Amniotic epithelial cell (primary cell): Measurements from ENCODE around the gene SLC25A3.
"Not testable (repeated sequence)": the region's sequence is repeated elsewhere in the genome, so short reads cannot be mapped to it uniquely, and the experiment has no call there.

Source experiments
- DNase-seq: peaks from one replicate; pipeline ENCODE4 v3.0.0-alpha.2; 2010; ENCODE audit warnings: low read depth

Gene SLC25A3

GRCh38 chr12:98595243-98595988 lies 1.9 kb downstream of the SLC25A3 start:
- peak; percentile 62 for DNase-seq

GRCh38 chr12:98597313-98597712 lies 3.8 kb downstream of the SLC25A3 start:
- not testable (repeated sequence) for DNase-seq

DNA sequence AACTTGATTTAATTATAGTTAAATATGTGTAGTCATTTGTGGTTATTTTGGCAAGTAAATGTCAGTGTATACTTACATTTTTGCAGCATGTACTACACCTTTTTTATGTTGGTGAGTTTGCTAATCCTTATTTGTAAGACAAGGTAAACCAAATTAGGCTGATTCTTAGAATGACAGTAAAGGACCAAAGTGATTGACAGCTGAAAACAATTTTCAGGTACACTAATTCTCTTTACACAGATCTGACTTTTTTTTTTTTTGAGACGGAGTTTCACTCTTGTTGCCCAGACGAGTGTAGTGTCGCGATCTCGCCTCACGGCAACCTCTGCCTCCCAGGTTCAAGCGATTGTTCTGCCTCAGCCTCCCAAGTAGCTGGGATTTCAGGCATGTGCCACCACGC lies 8.4 kb downstream of the SLC25A3 start:
- DNase-seq = no peak

GRCh38 chr12:98606359-98606988 lies 13.0 kb downstream of the SLC25A3 start:
- peak; percentile 10 for DNase-seq

DNA sequence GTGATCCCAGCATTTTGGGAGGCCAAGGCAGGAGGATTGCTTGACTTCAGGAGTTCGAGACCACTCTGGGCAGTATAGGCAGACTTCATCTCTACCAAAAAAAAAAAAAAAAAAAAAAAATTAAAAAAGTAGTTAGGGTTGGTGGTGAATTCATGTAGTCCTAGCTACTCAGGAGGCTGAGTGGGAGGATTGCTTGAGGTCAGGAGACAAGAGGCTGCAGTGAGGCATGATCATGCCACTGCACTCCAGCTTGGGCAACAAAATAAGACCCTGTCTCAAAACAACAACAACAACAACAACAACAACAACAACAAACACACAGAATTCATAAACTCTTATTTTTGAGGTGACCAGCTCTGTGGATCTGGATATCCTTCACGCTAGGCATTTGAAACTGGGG lies 17.1 kb downstream of the SLC25A3 start:
- DNase-seq = no peak

DNA sequence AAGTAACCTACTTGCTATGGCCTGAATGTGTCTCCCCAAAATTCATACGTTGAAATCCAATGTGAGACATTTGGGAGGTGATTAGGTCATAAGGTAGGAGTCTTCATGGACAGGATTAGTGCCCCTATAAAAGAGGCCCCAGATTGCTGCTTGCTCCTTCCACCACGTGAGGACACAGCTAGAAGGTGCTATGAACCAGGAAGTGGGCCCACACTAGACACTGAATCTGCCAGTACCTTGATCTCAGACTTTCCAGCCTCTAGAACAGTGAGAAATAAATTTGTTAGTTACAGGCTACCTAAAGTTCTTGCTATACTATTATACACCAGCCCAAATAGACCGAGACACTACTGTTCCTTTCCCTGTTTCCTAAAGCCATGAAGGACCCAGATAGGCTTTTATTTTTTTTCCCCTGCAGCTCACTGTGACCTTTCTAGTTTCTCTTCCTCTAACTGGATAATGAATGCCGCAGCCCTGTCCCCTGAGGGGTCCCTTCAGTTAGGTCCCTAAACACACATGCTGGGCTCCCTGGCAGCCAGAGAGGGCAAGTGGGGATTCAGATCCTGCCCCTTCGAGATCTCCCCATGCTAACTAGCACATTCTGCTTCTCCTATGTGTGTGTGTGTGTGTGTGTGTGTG lies 19.3 kb downstream of the SLC25A3 start:
- DNase-seq = no peak

DNA sequence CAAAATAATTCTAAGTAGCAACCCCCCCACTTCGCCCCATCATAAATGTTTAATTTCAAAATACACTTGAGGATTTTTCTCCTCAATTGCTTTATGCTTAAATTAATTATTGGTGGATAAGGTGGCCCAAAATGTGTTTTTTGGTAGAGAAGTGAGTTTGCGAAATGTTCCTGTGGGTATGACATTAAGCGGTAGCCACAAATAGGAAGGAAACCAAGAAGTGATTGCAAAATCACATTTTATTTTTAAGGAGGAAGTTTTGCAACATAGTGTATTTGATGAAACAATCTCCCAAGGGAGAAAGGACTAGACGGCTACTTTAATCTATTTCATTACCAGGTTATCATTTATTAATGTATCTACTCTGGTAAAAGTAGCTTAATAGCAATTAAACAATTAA lies 25.5 kb downstream of the SLC25A3 start:
- peak; percentile 78 for DNase-seq

GRCh38 chr12:98635657-98636323 lies 42.3 kb downstream of the SLC25A3 start:
- peak; percentile 77 for DNase-seq

- DNase-seq = no peak
These were observed 43.6 kb downstream of the SLC25A3 start for GRCh38 chr12:98637068-98637467.

- no peak for DNase-seq
These were observed 44.5 kb downstream of the SLC25A3 start for GRCh38 chr12:98638009-98638408.

DNA sequence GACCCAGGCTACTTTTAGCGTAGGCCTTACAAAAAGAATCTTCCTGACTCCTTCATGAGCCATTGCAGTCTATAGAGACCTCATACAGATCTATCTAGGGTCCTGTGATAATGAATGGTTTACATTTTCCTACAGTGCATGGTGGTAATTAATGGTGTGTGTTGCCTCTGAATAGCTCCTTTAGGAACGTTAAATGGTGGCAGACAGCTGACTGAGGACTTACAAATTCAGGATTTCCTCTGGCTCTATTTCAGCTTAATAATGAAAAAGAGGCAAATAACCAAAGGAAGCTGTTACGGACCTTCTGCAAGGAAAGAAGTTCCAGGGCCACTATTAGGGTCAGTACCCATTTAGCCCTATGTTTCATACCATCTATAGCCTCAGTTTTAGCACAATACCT lies 46.0 kb downstream of the SLC25A3 start:
- DNase-seq = no peak

DNA sequence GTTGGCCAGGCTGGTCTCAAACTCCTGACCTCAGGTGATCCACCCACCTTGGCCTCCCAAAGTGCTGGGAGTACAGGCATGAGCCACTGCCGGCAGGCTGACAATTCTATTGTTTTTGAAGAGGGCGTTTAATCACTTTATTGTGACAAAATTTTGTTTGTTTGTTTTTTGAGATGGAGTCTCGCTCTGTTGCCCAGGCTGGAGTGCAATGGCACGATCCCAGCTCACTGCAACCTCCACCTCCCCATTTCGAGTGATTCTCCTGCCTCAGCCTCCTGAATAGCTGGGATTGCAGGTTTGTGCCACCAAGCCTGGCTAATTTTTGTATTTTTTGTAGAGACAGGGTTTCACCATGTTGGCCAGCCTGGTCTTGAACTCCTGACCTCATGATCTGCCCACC lies 49.3 kb downstream of the SLC25A3 start:
- DNase-seq = not testable (repeated sequence)

GRCh38 chr12:98644433-98644711 lies 50.9 kb downstream of the SLC25A3 start:
- DNase-seq = no peak

DNA sequence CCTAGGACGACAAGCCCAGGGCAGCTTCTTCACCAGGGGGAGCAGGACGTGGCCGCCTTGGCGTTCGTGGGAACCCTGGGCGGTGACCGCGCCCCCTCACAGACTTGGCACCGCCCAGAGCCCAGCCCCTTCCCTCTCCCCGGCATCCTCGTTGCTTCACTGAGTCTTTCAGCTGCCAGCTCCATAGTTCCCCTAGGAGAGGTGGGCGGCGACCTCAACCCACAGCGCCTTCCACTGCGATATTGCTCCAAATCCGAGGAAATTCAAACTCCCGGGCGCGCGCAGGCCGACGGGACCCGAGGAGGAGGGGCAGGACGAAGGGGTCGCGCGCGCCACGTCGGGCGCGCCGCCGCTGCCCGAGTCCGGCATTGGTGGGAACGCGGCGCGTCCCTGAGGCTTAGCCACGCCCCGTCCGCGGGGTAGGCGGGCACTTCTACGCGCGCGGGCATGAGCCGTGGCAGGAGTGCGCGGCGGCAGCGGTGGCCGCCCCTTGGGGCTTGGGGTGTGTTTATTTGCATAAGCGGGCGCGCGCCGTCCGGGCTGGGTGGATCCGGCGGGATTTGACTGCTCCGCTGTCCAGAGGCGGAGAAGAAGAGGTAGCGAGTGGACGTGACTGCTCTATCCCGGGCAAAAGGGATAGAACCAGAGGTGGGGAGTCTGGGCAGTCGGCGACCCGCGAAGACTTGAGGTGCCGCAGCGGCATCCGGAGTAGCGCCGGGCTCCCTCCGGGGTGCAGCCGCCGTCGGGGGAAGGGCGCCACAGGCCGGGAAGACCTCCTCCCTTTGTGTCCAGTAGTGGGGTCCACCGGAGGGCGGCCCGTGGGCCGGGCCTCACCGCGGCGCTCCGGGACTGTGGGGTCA lies 51.5 kb downstream of the SLC25A3 start, which contains the start of the genes APAF1 and IKBIP:
TSS of gene APAF1 (plus strand) at position 579 of the 860 bp plus-strand sequence. CDS start 3,070 bp downstream, outside the sequence.
TSS of gene IKBIP (minus strand) at position 77 of the 860 bp plus-strand sequence. CDS start 87 bp downstream, outside the sequence.
- DNase-seq = peak; percentile 93

GRCh38 chr12:98645572-98646067 lies 52.1 kb downstream of the SLC25A3 start:
- peak; percentile 8 for DNase-seq

DNA sequence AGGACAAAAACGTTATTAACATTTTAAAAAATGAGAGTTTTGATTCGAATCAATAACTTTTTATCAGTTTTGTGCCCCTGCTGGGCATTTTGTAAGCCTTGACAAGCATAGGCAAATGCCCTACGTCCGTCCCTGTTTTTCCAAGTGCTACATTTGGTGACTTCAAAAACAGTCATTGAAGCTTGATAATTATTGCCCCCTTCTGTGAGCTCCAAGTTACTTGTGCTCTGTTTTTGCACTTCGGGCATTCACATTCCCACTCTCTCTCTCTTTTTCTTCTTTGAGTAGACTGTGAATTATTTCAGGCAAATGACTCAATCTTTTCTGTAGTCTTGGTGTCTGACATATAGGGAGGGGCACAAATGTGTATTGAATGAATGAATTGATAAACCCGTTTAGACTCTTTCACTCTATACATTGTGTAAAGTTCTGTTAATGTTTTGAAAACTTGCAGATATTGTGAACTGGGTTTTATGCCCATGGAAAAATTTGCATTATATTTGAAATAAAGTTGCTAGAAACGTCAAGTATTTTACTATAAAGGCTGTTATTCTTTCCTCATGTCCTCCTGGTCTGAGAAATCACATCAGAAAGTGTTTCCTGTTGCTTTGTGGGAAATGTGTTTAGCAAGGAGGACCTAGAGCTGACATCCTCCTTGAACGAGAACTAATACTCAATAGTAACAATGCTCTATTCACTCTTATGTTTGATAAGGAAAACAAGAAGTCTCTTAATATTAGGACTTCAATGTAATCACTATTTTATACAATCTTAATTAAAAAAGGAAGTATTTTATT lies 53.0 kb downstream of the SLC25A3 start:
- DNase-seq = peak; percentile 26

DNA sequence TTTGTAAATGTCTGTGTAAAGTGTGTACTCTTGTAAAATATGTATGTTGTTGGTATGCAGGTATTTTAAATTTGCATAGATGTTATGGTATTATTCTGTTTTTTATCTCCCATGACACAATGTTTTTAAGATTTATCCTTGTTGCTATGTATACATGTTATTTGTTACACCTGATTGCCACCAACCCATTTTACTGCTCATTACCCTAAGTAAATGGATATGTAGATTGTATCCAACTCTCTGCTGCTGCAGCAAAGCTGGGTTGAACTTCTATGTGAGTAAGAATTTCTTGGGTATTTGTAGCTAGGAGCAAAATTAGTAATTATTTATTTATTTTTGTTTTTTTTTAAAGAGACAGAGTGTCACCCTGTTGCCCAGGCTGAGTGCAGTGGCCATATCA lies 57.8 kb downstream of the SLC25A3 start:
- no peak for DNase-seq

DNA sequence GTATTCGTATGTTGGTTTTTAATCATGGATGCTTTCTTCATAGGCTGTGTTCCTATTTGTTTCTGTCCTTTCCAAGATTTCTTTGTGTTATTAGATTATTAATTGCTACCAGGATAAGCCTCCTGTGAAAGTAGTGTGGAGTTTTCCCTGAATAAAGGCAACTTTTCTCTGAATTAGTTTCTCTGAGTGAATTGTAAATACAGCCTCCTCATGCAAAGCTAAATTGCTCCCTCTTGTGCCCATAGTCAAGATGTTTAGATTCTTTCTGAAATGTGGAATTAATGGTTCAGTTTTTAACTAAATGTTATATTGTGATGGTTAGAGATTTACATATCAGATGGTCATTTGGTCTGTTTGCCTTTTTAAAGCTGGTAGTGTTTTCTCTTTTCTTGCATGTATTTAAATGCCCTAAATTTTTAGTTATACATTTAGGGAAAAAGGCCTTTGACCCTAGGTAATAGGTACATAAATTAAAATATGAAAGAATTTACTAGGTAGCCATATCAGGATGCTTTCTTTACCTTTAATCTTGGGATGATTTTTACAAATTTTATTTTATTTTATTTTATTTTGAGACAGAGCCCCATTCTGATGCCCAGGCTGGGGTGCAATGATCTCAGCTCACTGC lies 60.5 kb downstream of the SLC25A3 start:
- peak; percentile 68 for DNase-seq
